ENCODE data around the gene PRDM16. TPM values are rescaled to one million over a fixed set of nuclear protein-coding genes. Genes with fewer than 3 reads are reported as not detected.

PRDM16 gene
- total and polyA plus RNA-seq, 2 of the 13 experiments (the other 11 are each of a cell fraction or from before 2014, with no cell fraction given): 0.15 to 0.81 TPM

GRCh38 chr1:3459940-3460671 is 391.1 kb downstream of the PRDM16 start (continued):
- peak; percentile 23; the same call in 1 of the 2 replicates for TF ChIP-seq ZNF276 (CRISPR knock-in tag; IDR thresholded peaks at IDR 0.05; ENCODE audit: low read depth)
- TF ChIP-seq ZNF510 (CRISPR knock-in tag; IDR thresholded peaks at IDR 0.05; ENCODE audit: low read depth): no peak; the same call in 1 of the 2 replicates
- TF ChIP-seq ZKSCAN8 (CRISPR knock-in tag; IDR thresholded peaks at IDR 0.05; ENCODE audit: borderline replicate concordance): 0 out of 2 replicates have a peak, but pooled peaks have one; percentile 33
- TF ChIP-seq ZBTB37 (CRISPR knock-in tag; IDR thresholded peaks at IDR 0.05): peak; percentile 51; the same call in 1 of the 2 replicates
- 0 out of 2 replicates have a peak, but pooled peaks have one; percentile 43 for TF ChIP-seq CBFB (CRISPR knock-in tag; IDR thresholded peaks at IDR 0.05)
- TF ChIP-seq ZNF530 (CRISPR knock-in tag; IDR thresholded peaks at IDR 0.05; ENCODE audit: low read depth): no peak
- TF ChIP-seq, protein P1, sequence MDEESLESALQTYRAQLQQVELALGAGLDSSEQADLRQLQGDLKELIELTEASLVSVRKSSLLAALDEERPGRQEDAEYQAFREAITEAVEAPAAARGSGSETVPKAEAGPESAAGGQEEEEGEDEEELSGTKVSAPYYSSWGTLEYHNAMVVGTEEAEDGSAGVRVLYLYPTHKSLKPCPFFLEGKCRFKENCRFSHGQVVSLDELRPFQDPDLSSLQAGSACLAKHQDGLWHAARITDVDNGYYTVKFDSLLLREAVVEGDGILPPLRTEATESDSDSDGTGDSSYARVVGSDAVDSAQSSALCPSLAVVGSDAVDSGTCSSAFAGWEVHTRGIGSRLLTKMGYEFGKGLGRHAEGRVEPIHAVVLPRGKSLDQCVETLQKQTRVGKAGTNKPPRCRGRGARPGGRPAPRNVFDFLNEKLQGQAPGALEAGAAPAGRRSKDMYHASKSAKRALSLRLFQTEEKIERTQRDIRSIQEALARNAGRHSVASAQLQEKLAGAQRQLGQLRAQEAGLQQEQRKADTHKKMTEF (CRISPR knock-in tag; IDR thresholded peaks at IDR 0.05): peak; percentile 47; the same call in 1 of the 2 replicates
- TF ChIP-seq POLR2AphosphoS5 (IDR thresholded peaks at IDR 0.05; ENCODE audit: low read depth, low read length): 0 out of 2 replicates have a peak, but pooled peaks have one; percentile 21
- TF ChIP-seq ARID5B (CRISPR knock-in tag; IDR thresholded peaks at IDR 0.05): peak; percentile 51
- TF ChIP-seq, protein P2, sequence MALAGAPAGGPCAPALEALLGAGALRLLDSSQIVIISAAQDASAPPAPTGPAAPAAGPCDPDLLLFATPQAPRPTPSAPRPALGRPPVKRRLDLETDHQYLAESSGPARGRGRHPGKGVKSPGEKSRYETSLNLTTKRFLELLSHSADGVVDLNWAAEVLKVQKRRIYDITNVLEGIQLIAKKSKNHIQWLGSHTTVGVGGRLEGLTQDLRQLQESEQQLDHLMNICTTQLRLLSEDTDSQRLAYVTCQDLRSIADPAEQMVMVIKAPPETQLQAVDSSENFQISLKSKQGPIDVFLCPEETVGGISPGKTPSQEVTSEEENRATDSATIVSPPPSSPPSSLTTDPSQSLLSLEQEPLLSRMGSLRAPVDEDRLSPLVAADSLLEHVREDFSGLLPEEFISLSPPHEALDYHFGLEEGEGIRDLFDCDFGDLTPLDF (CRISPR knock-in tag; IDR thresholded peaks at IDR 0.05): peak; percentile 51; the same call in 1 of the 2 replicates
- TF ChIP-seq YY1 (IDR thresholded peaks at IDR 0.05; ENCODE audit: insufficient read depth, insufficient replicate concordance, low read depth, low read length): peak; percentile 47
- TF ChIP-seq RXRB (CRISPR knock-in tag; IDR thresholded peaks at IDR 0.05; ENCODE audit: borderline replicate concordance): peak; percentile 78
- no peak for TF ChIP-seq CHD4 (IDR thresholded peaks at IDR 0.05; ENCODE audit: borderline replicate concordance, low read length)
- peak; percentile 74; the same call in 1 of the 2 replicates for TF ChIP-seq MEIS2 (CRISPR knock-in tag; IDR thresholded peaks at IDR 0.05)
- no peak for TF ChIP-seq ZBTB44 (CRISPR knock-in tag; IDR thresholded peaks at IDR 0.05)
- 0 out of 2 replicates have a peak, but pooled peaks have one; percentile 32 for TF ChIP-seq KDM4B (CRISPR knock-in tag; IDR thresholded peaks at IDR 0.05)
